ENCODE results near the gene LCN9. TPM values are rescaled to one million over a fixed set of nuclear protein-coding genes. Genes with fewer than 3 reads are reported as not detected.

LCN9 gene
- total RNA-seq, 1 experiment from 2014 or later: 2.6 TPM

GRCh38 chr9:135641745-135642144 is 21.4 kb upstream of the LCN9 start:
- no peak for ATAC-seq
- H3K4me1 Mint-ChIP-seq: peaks cover 9% of the 10 kb centered on the region
- TF ChIP-seq ZNF671 (CRISPR knock-in tag; IDR thresholded peaks at IDR 0.05): no peak
- TF ChIP-seq ZNF532 (CRISPR knock-in tag; IDR thresholded peaks at IDR 0.05; ENCODE audit: borderline replicate concordance): no peak
- TF ChIP-seq FOXP4 (CRISPR knock-in tag; IDR thresholded peaks at IDR 0.05): no peak
- TF ChIP-seq SMAD4 (CRISPR knock-in tag; IDR thresholded peaks at IDR 0.05): no peak
- no peak for TF ChIP-seq ZNF396 (CRISPR knock-in tag; IDR thresholded peaks at IDR 0.05; ENCODE audit: borderline replicate concordance)
- TF ChIP-seq, protein P1, sequence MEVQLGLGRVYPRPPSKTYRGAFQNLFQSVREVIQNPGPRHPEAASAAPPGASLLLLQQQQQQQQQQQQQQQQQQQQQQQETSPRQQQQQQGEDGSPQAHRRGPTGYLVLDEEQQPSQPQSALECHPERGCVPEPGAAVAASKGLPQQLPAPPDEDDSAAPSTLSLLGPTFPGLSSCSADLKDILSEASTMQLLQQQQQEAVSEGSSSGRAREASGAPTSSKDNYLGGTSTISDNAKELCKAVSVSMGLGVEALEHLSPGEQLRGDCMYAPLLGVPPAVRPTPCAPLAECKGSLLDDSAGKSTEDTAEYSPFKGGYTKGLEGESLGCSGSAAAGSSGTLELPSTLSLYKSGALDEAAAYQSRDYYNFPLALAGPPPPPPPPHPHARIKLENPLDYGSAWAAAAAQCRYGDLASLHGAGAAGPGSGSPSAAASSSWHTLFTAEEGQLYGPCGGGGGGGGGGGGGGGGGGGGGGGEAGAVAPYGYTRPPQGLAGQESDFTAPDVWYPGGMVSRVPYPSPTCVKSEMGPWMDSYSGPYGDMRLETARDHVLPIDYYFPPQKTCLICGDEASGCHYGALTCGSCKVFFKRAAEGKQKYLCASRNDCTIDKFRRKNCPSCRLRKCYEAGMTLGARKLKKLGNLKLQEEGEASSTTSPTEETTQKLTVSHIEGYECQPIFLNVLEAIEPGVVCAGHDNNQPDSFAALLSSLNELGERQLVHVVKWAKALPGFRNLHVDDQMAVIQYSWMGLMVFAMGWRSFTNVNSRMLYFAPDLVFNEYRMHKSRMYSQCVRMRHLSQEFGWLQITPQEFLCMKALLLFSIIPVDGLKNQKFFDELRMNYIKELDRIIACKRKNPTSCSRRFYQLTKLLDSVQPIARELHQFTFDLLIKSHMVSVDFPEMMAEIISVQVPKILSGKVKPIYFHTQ (CRISPR knock-in tag; IDR thresholded peaks at IDR 0.05): no peak
- no peak for TF ChIP-seq ZNF138 (CRISPR knock-in tag; conservative IDR thresholded peaks at IDR 0.05)
- TF ChIP-seq ZNF232 (CRISPR knock-in tag; IDR thresholded peaks at IDR 0.05): no peak
- TF ChIP-seq, protein P2, sequence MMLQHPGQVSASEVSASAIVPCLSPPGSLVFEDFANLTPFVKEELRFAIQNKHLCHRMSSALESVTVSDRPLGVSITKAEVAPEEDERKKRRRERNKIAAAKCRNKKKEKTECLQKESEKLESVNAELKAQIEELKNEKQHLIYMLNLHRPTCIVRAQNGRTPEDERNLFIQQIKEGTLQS (CRISPR knock-in tag; conservative IDR thresholded peaks at IDR 0.05): no peak
- TF ChIP-seq MYBL2 (CRISPR knock-in tag; IDR thresholded peaks at IDR 0.05): no peak
- no peak for TF ChIP-seq E2F5 (CRISPR knock-in tag; IDR thresholded peaks at IDR 0.05)
- no peak for TF ChIP-seq CREB1 (CRISPR knock-in tag; IDR thresholded peaks at IDR 0.05)
- TF ChIP-seq, protein P3, sequence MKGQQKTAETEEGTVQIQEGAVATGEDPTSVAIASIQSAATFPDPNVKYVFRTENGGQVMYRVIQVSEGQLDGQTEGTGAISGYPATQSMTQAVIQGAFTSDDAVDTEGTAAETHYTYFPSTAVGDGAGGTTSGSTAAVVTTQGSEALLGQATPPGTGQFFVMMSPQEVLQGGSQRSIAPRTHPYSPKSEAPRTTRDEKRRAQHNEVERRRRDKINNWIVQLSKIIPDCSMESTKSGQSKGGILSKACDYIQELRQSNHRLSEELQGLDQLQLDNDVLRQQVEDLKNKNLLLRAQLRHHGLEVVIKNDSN (CRISPR knock-in tag; IDR thresholded peaks at IDR 0.05): no peak
- no peak overlapping the region for H3K4me3 Mint-ChIP-seq
- peaks cover 78% of the 10 kb centered on the region for H3K9me3 Mint-ChIP-seq
- ChIA-PET POLR2A (no interaction called here), CTCF (no interaction called here)
- no peak for DNase-seq (ENCODE audit: low spot score)
- peaks cover 64% of the 10 kb centered on the region for H3K36me3 Mint-ChIP-seq
- peaks cover 13% of the 10 kb centered on the region for H3K27me3 Mint-ChIP-seq (ENCODE audit: low read depth)
- H3K27ac Mint-ChIP-seq: no peak overlapping the region

GRCh38 chr9:135644631-135645218 is 18.4 kb upstream of the LCN9 start:
- ChIA-PET POLR2A (no interaction called here), CTCF (no interaction called here)
- TF ChIP-seq SOX15 (CRISPR knock-in tag; IDR thresholded peaks at IDR 0.05): 0 out of 2 replicates have a peak, but pooled peaks have one; percentile 25
- no peak for TF ChIP-seq TEAD1 (CRISPR knock-in tag; IDR thresholded peaks at IDR 0.05)
- H3K36me3 Mint-ChIP-seq: peaks cover 72% of the 10 kb centered on the region
- peaks cover 78% of the 10 kb centered on the region for H3K9me3 Mint-ChIP-seq
- peak overlapping the region; percentile 22 for H3K27ac Mint-ChIP-seq
- ATAC-seq (no peak), DNase-seq (ENCODE audit: low spot score) (no peak)
- H3K4me1 Mint-ChIP-seq: peaks cover 14% of the 10 kb centered on the region
- no peak overlapping the region for H3K4me3 Mint-ChIP-seq
- H3K27me3 Mint-ChIP-seq (ENCODE audit: low read depth): peaks cover 13% of the 10 kb centered on the region

All from WTC11 (cell line).